DMS53 treated with DMSO at 0.1 percent for 48 hours (cell line): ENCODE data around the gene RMI2.
"Not testable (repeated sequence)": the region's sequence is repeated elsewhere in the genome, so short reads cannot be mapped to it uniquely, and the experiment has no call there.

Source experiments
- DNase-seq: peaks from one replicate; lab custom pipeline; 2025; ENCODE audit not compliant: unreplicated experiment; lab: John Stamatoyannopoulos, UW

Gene RMI2

DNA sequence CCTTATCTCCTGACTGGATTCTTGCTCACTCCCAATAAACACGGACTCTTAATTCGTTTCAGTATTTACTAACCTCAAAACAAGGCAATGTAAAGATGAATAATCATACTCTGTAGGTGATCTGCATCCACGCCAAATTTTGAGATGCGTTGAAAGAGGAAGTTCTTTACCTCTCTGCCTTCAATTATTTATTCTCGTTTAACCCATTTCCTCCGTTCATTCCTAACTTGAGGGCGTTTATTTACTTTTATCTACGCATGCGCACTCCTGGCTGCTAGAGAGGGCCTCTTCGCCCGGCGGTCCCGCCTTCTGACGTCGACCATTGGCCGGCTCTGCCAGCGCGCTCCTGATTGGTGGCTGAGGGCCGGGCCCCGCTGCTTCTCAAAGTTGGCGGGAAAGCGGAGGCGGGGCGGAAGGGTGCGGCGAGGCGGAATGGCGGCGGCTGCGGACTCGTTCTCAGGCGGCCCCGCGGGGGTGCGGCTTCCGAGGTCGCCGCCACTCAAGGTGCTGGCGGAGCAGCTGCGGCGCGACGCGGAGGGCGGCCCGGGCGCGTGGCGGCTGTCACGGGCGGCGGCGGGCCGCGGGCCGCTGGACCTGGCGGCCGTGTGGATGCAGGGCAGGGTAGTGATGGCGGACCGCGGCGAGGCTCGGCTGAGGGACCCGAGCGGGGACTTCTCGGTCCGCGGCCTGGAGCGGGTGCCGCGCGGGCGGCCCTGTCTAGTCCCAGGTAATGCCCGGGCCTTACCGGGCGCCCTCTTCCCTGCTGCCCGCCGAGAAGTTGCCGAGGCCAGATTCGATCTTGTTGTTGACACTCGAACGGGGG, at the start of gene RMI2:
Gene RMI2 (plus strand): TSS at position 420 of the 823 bp plus-strand sequence. CDS start 13 bp downstream, at position 433.
- peak; percentile 92 for DNase-seq

DNA sequence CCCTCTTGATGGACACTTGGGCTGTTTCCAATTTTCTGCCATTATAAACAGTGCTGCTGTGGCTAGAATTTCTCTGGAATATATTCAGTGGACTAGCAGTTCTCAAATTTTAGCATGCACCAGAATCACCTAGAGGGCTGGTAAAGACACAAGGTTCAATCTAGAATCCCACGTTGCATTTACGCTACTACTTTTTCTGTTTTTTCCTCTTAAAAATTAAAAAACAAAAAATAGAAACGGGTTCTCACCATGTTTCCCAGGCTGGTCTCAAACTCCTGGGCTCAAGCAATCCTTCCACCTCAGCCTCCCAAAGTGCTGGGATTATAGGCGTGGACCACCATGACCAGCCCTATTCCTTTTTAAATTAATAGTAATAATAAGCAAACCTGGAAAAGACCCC, 49.6 kb upstream of the RMI2 start:
- DNase-seq = no peak

DNA sequence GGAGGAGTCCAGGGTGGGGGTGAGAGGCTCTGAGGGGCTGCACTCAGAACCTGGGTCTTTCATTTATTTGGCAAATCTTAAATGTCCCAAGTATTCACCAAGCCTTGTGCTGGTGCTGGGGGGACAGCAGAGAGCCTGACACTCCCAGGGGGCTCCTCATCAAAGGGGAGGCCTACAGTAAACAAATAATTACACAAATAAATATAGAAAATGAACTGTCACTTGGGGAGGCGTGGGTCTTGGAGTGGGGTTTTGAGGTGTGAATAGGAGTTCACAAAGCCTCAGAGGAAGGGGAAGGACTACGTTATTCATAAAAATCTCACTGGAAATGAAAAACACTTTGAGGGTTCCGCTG, 48.9 kb upstream of the RMI2 start:
- no peak for DNase-seq

DNA sequence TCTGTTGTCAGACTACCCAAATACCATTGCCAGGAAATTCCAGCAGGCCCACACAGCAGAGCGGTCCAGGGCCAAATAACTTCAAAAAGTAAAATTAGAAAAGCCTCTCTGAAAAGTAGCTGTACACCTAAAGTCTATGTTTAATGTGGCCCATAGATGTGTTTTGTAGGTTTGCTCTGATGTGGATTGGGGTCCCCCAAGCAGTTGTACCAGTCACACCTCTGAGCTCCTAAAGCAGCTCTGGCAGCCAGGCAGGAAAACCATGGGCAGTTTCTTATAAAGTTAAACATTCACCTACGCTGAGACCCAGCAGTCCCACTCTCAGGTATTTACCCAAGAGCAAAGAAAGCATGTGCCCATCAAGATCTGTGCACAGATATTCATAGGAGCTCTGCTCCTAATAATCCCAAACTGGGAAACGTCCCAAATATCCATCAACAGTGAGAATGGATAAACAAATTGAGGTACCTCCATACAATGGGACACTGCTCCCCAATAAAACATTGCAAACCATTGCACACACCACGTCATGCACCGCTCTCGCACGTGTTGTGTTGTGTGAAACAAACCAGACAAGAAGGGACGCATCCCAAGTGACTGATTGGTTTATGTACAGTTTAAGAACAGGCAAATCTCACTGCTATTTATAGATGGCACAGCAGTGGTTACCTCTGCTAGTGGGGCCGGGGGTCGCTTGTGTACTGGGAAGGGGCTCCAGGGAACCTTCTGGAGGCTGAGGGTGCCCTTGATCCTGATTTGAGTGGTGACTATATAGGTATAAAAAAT, 48.4 kb upstream of the RMI2 start:
- no peak for DNase-seq

DNA sequence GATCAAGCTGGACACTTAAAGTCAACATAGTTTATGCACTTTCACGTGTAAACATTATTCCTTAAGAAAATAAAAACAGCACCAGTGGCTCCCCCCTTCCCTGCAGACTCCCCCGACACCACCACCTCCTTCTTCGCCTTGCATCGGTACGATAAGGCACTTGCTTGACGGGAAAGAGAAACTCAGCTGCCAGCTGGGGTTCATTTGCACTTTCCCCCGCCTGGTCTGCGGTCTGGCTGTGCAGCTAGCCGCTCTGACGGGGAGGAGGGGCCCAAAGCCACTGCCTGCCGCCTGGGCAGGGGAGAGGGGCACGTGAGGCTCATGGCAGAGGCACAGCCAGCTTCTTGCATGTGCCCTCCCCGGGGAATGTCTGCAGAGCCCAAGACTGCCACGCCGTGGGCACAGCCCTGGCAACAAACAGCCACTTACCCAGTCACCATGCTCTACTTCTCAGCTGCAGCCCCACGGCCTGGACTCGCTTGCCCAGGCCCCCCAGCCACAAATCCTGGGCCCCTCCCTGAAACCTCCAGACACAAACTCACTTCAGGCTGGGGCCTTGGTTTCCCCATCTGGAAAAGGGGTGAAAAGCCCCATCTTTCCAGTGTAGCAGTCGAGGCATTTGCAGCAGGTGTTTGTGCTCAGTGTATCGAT, 47.6 kb upstream of the RMI2 start:
- no peak for DNase-seq

DNA sequence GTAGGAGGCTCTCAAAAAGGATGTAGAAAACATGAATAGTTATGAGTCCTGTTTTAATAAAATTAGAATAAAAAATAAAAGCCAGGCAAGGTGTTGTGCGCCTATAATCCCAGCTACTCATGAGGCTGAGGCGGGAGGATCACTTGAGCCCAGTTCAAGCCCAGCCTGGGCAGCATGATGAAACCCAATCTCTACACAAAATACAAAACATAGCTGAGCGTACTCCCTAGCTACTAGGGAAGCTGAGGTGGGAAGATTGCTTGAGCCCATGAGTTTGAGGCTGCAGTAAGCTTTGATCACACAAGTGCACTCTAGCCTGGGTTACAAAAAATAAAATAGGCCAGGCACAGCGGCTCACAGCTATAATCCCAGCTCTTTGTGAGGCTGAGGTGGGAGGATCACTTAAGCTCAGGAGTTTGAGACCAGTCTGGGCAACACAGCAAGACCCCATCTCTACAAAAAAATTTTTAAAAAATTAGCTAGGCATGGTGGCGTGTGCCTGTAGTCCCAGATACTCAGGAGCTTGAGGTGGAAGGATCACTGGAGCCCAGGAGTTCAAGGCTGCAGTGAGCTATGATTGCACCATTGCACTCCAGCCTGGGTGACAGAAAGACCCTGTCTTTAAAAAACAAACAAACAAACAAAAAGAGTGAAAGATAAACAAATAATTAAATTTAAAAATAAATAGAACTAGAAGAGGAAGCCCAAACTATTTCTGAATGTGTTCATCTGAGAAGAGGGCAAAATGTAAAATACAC, 46.9 kb upstream of the RMI2 start:
- no peak for DNase-seq

DNA sequence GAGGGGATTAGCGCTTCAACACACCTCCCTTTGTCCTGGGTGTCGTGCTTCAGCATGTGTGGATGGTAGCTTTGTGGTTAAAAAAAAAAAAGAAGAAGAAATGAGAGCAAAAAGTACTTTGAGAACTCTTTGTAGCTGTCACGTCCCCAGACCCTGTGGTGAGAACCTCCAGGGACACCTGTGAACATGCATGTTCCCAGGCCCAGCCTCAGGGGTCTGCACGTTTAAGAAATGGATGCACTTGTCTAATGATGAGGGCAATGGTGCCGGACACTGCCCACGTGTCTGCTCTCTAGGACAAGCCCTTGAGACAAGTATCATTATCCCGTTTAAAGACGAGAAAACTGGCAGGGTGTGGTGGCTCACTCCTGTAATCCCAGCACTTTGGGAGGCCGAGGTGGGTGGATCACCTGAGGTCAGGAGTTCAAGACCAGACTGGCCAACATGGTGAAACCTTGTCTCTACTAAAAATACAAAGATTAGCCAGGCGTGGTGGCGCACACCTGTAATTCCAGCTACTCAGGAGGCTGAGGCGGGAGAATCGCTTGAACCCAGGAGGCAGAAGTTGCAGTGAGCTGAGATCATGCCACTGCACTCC, 46.2 kb upstream of the RMI2 start:
- not testable (repeated sequence) for DNase-seq

DNA sequence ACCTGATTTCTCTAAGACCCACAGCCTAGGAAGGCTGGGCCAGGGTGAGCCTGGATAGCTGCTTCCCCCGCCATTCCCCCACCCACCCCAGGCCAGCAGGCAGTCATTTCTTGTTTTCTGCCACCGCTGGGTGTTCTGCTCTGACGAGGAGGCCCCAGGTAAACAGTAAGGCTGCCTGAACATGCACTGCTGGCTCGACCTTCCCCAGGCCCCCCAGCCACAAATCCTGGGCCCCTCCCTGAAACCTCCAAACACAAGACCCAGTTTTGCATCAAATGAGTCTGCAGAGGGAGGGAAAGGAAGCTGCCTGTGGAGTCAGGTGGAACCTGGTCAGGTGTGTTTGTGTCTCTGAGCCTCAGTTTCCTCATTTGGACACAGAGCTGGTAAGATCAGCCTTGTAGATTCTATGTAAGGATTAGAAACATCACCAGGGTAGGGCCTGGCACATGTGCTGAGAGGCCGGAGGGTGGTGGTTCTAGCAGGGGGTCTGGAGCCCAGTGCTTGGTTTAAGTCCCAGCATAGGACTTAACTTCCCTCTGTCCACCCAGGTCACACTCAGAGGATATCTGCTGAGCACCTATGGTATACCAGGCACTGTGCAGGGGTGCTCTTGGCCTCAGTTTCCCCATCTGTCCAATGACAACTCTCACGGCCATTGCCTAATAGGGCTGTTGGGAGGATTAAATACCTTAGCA, 45.2 kb upstream of the RMI2 start:
- no peak for DNase-seq

DNA sequence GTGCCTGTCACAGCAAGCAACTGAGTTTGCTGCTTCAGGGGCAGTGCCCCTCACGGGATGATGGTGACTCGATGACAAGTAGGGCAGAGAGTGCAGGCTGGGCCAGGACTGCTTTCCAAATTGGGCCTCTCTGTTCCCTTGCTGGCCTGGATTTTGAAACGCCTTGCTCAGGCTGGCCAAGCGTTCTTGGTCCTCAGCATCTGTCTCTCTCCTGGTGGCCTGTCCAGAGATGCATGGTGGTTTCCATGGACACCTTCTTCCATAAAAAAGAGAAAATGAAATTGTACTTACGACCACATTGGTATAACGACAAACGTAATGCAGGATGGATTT, 44.7 kb upstream of the RMI2 start:
- no peak for DNase-seq

DNA sequence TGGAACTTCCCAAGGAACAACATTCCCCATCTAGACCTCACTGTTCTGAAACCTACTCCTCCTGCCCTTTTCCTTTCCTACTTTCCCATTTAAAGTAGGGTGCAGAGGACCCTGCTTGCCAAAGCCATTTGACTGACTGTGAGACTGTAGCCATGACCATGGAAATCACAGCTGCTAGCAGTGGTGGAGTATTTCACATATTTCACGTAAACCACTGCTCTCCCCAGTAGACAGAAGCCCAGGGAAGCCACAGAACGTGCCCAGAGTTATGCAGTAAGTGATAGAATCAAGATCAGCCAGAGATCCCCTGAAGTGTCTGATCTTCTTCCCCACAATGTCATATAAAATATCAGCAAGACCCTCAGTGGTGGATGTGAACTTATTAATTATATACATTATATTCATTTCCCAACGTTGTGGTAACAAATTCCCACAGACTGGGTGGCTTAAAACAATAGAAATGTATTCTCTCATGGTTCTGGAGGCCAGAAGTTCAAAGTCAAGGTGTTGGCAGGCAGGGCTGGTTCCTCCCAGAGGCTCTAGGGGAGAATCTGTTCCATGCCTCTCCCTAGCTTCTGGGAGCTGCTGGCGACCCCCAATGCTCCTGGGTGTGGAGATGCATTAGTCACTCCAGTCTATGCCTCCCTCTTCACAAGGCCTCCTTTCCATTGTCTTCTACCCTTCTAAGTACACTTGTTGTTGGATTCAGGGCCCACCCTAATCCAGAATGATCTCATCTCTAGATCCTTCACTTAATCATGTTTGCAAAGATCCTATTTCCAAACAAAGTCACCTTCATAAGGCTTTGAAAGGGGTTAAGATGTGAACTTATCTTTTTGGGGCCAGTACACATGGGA, 43.4 kb upstream of the RMI2 start:
- DNase-seq = no peak

DNA sequence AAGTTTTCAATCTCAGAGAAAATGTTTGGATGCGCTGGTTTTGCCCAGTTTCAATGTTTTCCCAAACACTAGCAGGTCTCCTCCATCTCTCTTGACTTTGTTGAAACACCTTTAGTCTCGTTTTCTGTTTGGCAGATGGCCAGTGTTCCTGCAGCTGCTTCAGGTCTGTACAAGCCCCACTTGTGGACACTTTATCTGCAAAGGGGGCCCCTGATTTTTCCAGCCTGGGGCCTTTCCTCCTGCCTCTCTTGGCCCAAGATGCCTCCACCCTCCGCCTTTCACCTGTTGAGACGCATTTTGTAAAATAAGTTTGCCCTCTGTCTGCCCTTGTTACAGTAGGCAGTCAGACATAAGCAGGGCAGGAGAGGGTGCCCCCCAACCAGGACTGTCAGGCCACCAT, 42.3 kb upstream of the RMI2 start:
- no peak for DNase-seq

DNA sequence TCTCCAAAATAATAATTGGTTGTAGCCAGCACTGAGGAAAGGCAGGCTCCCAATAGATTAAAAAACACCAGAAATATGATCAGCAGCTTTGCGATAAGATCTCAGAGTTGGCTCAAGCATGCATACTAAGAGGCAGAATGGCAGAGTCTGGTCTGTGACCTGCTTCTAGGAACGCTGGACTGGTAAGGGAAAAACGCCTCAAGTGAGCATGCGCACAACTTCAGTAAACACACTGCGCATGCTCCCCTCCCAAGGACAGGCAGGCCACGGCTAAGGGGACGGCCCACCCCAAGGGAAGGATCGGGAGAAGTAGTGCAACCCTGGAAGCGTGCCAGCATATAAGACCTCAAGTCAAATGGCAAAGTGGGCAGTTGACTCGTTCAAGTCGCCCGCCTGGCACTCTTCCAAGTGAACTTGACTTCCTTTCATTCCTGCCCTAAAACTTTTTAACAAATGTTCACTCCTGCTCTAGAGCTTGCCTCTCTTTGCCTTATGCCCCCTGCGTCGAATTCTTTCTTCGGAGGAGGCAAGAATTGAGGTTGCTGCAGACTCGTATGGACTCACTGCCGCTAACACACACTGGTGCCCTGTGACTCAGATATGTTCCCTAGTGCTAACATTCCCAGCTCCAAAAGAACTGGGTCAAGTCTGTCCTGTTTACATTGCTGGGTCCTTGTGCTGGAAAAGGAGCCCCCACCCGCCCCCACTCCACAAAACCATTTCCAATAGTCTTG, 41.7 kb upstream of the RMI2 start:
- DNase-seq = peak; percentile 46

DNA sequence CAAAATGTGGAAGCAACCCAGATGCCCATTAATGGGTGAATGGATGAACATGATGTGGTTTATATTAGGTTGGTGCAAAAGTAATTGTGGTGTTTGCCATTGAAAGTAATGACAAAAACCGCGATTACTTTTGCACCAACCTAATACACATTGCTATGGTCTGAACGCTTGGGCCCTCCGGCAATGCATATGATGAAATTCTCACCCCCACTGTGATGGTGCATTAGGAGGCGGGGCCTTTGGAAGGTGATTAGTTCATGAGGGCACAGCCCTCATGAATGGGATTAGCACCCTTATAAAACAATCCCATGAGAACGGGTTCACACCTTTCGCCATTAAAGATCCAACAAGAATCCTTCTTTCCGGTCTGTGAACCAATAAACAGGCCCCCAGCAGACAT, 38.9 kb upstream of the RMI2 start:
- no peak for DNase-seq

DNA sequence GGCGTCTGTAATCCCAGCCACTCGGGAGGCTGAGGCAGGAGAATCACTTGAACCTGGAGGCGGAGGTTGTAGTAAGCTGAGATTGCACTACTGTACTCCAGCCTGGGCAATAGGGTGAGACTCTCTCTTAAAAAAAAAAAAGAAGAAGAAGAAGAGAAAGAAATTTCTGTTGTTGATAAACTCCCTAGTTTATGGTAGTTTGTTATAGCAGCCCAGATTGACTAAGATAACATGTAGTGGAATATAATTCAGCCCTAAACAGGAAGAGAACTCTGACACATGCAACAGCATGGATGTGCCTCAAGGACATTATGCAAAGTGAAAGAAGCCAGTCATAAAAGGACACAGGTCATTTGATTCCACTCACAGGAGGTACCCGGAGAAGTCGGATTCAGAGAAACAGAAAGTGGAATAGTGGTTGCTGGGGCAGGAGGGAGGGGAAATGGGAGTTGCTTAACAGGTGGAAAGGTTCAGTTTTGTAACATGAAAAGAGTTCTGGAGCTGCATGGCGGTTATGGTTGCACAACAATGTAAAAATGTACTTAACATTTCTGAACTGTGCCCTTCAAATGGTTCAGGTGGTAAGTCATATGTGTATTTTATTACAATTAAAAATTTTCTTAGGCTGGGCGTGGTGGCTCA, 38.1 kb upstream of the RMI2 start:
- DNase-seq = no peak

DNA sequence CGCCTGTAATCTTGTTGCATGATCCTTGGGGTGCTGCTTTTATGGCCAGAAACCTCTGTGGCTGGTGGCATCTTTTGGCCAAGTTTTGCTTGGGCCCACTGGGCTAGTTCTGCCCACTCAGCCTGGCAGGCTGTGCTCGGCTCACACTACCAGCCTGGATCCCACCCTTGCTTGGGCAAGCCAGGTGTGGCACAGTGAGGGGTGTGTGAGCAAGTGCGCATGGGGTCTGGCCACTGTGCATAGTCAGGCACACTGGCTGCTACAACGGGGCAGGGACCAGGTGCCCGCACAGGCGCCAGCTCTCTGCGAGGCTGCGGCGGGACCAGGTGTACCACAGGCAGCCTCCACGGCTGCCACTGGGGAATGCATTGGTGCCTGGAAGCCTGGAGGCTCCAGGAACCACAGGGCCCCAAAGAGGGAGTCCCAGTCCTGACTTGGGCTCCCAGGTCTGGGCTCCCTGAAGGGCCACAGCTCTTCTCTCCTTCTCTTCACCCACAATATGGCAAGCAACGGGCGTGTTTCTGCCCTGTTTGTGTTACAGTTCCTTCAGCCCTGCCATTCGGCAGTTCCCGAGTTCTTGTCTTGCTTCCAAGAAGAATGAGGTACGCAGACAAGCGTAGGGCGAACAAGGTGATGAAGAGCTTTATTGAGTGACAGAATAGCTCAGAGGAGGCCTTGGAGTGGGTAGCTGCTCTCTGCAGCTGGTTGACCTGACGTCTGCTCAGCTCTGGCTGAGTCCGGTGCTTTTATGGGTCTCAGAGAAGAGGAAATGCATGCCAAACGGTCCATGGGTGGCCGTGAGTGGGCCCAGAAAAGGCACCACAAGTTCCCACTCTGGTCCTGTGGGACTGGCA, 37.4 kb upstream of the RMI2 start:
- no peak for DNase-seq

DNA sequence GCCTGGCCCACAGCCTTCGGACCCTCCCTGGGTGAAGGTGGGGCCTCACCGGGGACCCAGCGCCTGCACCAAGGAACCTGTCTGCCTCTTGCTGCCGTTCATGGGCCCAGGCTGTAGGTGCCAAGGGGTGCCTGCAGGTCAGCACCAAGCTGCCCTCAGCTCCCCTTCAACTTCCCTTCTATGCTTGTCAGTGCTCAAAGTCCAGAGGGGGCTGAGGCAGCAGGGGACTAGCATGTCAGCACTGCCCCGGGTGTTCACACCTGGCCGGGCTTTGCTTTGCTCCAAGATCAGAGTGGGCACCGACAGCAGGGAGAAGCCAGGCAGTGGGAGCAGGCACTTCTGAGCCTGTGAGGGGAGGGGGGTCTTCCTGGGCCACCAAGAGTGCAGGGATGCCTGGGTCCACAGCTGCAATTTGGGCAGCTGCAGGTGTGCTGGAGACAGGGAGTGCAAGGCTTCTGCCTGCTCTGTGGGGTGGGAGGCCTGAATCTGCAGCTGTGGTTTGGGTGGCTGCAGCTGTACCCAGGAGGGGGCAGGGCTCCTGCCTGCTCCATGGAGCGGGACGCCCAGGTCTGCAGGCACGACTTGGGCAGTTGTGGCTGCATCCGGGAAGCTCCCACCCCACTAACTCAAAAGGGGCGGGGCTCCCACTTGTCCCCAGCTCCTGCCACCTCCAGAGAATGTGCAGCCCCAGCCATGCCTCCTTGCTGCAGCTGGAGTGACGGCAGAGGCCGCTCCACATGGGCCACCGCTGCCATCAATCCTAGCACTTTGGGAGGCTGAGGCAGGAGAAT, 36.6 kb upstream of the RMI2 start:
- no peak for DNase-seq
